ENCODE results near the gene DDB1. TPM values are rescaled to one million over a fixed set of nuclear protein-coding genes. Genes with fewer than 3 reads are reported as not detected.

Gene DDB1
- total RNA-seq, 4 donors from 2014 or later, result 175 to 215 (median 189) TPM

- H3K4me1 ChIP-seq, result no peaks in the 10 kb centered on the region
- H3K9me3 ChIP-seq, result no peaks in the 10 kb centered on the region
- no peaks in the 10 kb centered on the region for H3K27me3 ChIP-seq
- H3K27ac ChIP-seq, result no peak overlapping the region
- no peak for DNase-seq
- TF ChIP-seq POLR2A (IDR thresholded peaks at IDR 0.05), result no peak
- TF ChIP-seq CTCF (IDR thresholded peaks at IDR 0.05 in 4 of 5, conservative IDR thresholded peaks at IDR 0.05 in 1 of 5), result no peak
- ATAC-seq, result no peak
- in situ Hi-C loops (cut with MboI; ENCODE audit: low sequenced_read_pairs in 4 of 4), result no loop called here
- no peak overlapping the region for H3K4me3 ChIP-seq
- H3K36me3 ChIP-seq, result peaks cover 0 to 5% of the 10 kb centered on the region in 2 donors
- intact Hi-C loops (cut with DNase I; ENCODE audit: low total_unique reads), result no loop called here
Observed at GRCh38 chr11:61273178-61274078, 59.5 kb downstream of the DDB1 start.

DNA sequence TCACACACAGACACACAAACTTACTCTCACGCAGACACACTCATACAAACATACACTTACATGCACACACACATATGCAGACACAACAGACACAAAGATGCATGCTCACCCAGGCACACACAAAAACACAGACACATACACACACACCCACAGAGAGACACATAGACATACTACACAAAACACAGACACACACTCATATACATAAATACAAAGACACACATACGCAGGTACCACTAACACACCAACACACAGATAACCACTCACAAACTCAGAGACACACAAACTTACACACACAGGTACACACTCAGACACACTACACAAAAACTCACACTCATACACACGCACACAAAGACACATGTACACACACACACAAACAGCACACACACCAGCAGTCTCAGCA is 60.2 kb downstream of the DDB1 start:
- Histone ChIP-seq H3K27me3 (no peaks in the 10 kb centered on the region), H3K27ac (no peak overlapping the region), H3K36me3 (peaks cover 0 to 5% of the 10 kb centered on the region in 2 donors), H3K9me3 (no peaks in the 10 kb centered on the region), H3K4me1 (no peaks in the 10 kb centered on the region), H3K4me3 (no peak overlapping the region)
- ATAC-seq (no peak), DNase-seq (no peak)
- intact Hi-C loops (cut with DNase I; ENCODE audit: low total_unique reads) (no loop called here), in situ Hi-C loops (cut with MboI; ENCODE audit: low sequenced_read_pairs in 4 of 4) (no loop called here)
- TF ChIP-seq POLR2A (IDR thresholded peaks at IDR 0.05) (no peak), CTCF (IDR thresholded peaks at IDR 0.05 in 4 of 5, conservative IDR thresholded peaks at IDR 0.05 in 1 of 5) (no peak)

GRCh38 chr11:61270354-61271076 is 62.4 kb downstream of the DDB1 start:
- Histone ChIP-seq H3K27me3 (no peaks in the 10 kb centered on the region), H3K4me3 (no peak overlapping the region), H3K4me1 (no peaks in the 10 kb centered on the region), H3K36me3 (peaks cover 0 to 5% of the 10 kb centered on the region in 2 donors), H3K9me3 (no peaks in the 10 kb centered on the region), H3K27ac (no peak overlapping the region)
- TF ChIP-seq CTCF (IDR thresholded peaks at IDR 0.05 in 4 of 5, conservative IDR thresholded peaks at IDR 0.05 in 1 of 5), result no peak
- no peak for TF ChIP-seq POLR2A (IDR thresholded peaks at IDR 0.05)
- no peak for DNase-seq
- intact Hi-C loops (cut with DNase I; ENCODE audit: low total_unique reads), result no loop called here
- in situ Hi-C loops (cut with MboI; ENCODE audit: low sequenced_read_pairs in 4 of 4), result no loop called here
- ATAC-seq, result no peak

- Histone ChIP-seq H3K4me1 (no peaks in the 10 kb centered on the region), H3K36me3 (no peaks in the 10 kb centered on the region), H3K9me3 (no peaks in the 10 kb centered on the region), H3K27ac (no peak overlapping the region), H3K27me3 (no peaks in the 10 kb centered on the region), H3K4me3 (no peak overlapping the region)
- in situ Hi-C loops (cut with MboI; ENCODE audit: low sequenced_read_pairs in 4 of 4) (no loop called here), intact Hi-C loops (cut with DNase I; ENCODE audit: low total_unique reads) (no loop called here)
- DNase-seq (no peak), ATAC-seq (no peak)
- TF ChIP-seq POLR2A (IDR thresholded peaks at IDR 0.05), result no peak
- no peak for TF ChIP-seq CTCF (IDR thresholded peaks at IDR 0.05 in 4 of 5, conservative IDR thresholded peaks at IDR 0.05 in 1 of 5)
Observed at GRCh38 chr11:61268588-61269250, 64.2 kb downstream of the DDB1 start.

Data from gastrocnemius medialis (tissue), 4 donors.